Measurements from ENCODE around the gene SLC35E4.
"Not testable (repeated sequence)": the region's sequence is repeated elsewhere in the genome, so short reads cannot be mapped to it uniquely, and the experiment has no call there.

Gene SLC35E4

GRCh38 chr22:30635273-30636225 lies at the start of gene SLC35E4:
SLC35E4 (plus strand) TSS chr22:30635781; CDS start chr22:30636451, 670 bp downstream.
- peak; percentile 94 for DNase-seq (ENCODE audit: low read depth)

GRCh38 chr22:30586414-30586813 lies 49.2 kb upstream of the SLC35E4 start:
- DNase-seq (ENCODE audit: low read depth): no peak

- no peak for DNase-seq (ENCODE audit: low read depth)
These were observed 44.4 kb upstream of the SLC35E4 start for GRCh38 chr22:30591191-30591587.

GRCh38 chr22:30591588-30592359 lies 43.8 kb upstream of the SLC35E4 start, which contains the start of gene PES1:
PES1 (minus strand) TSS chr22:30591910; CDS start chr22:30591833, 77 bp downstream.
- DNase-seq (ENCODE audit: low read depth): peak; percentile 92

GRCh38 chr22:30592360-30592713 lies 43.2 kb upstream of the SLC35E4 start:
- not testable (repeated sequence) for DNase-seq (ENCODE audit: low read depth)

GRCh38 chr22:30596199-30596598 lies 39.4 kb upstream of the SLC35E4 start:
- no peak for DNase-seq (ENCODE audit: low read depth)

GRCh38 chr22:30596886-30597285 lies 38.7 kb upstream of the SLC35E4 start:
- DNase-seq (ENCODE audit: low read depth): no peak

- DNase-seq (ENCODE audit: low read depth): no peak
These were observed 36.6 kb upstream of the SLC35E4 start for GRCh38 chr22:30598986-30599385.

- DNase-seq (ENCODE audit: low read depth): no peak
These were observed 34.7 kb upstream of the SLC35E4 start for GRCh38 chr22:30600921-30601320.

GRCh38 chr22:30601464-30601863 lies 34.1 kb upstream of the SLC35E4 start:
- no peak for DNase-seq (ENCODE audit: low read depth)

- no peak for DNase-seq (ENCODE audit: low read depth)
These were observed 33.5 kb upstream of the SLC35E4 start for GRCh38 chr22:30602049-30602448.

- no peak for DNase-seq (ENCODE audit: low read depth)
These were observed 31.8 kb upstream of the SLC35E4 start for GRCh38 chr22:30603801-30604200.

GRCh38 chr22:30604723-30605122 lies 30.9 kb upstream of the SLC35E4 start:
- DNase-seq (ENCODE audit: low read depth): no peak

- peak; percentile 28 for DNase-seq (ENCODE audit: low read depth)
These were observed 30.0 kb upstream of the SLC35E4 start for GRCh38 chr22:30605449-30606110.

- DNase-seq (ENCODE audit: low read depth): peak; percentile 33
These were observed 28.9 kb upstream of the SLC35E4 start, which contains the start of gene TCN2 for GRCh38 chr22:30606455-30607299. TCN2 (plus strand) TSS chr22:30607174; CDS start chr22:30607332, 158 bp downstream.

- no peak for DNase-seq (ENCODE audit: low read depth)
These were observed 28.2 kb upstream of the SLC35E4 start for GRCh38 chr22:30607300-30607930.

GRCh38 chr22:30607939-30608338 lies 27.6 kb upstream of the SLC35E4 start:
- no peak for DNase-seq (ENCODE audit: low read depth)

GRCh38 chr22:30609260-30610185 lies 26.1 kb upstream of the SLC35E4 start:
- DNase-seq (ENCODE audit: low read depth): no peak

GRCh38 chr22:30610299-30610698 lies 25.3 kb upstream of the SLC35E4 start:
- no peak for DNase-seq (ENCODE audit: low read depth)

GRCh38 chr22:30611197-30611596 lies 24.4 kb upstream of the SLC35E4 start:
- no peak for DNase-seq (ENCODE audit: low read depth)

Data from activated T-cell treated with anti-CD3 and anti-CD28 coated beads for 24 hours (primary cell).